Neural progenitor cell (in vitro differentiated cells): ENCODE measurements around the gene LRRC61. TPM values are rescaled to one million over a fixed set of nuclear protein-coding genes. Genes with fewer than 3 reads are reported as not detected.

Source experiments
- DNase-seq: peaks from one replicate; pipeline ENCODE4 v3.0.0-alpha.2; 2016; ENCODE audit warnings: low spot score
- H2AFZ ChIP-seq: fragments of 200-600 bp; sonication (generic); replicated peaks from 2 replicates; pipeline ENCODE4 v1.6.1; 2016; ENCODE audit warnings: antibody characterized with exemption
- H3F3A ChIP-seq: fragments of 200-600 bp; sonication (generic); 2 replicates; pipeline ENCODE4 v1.6.1; 2016; ENCODE audit warnings: antibody characterized with exemption, low read depth
- H3K27ac ChIP-seq: fragments of 200-600 bp; sonication (generic); 2 replicates; pipeline ENCODE4 v1.5.1; 2016; ENCODE audit warnings: mild to moderate bottlenecking
- H3K27me3 ChIP-seq: fragments of 200-600 bp; sonication (generic); 2 replicates; pipeline ENCODE4 v1.6.1; 2016; ENCODE audit warnings: mild to moderate bottlenecking, moderate library complexity
- H3K36me3 ChIP-seq: fragments of 200-600 bp; sonication (generic); 2 replicates; pipeline ENCODE4 v1.5.1; 2016
- H3K4me1 ChIP-seq: fragments of 200-600 bp; sonication (generic); 2 replicates; pipeline ENCODE4 v1.6.1; 2016; ENCODE audit warnings: mixed run types
- H3K4me2 ChIP-seq: fragments of 200-600 bp; sonication (generic); 2 replicates; pipeline ENCODE4 v1.6.1; 2016
- H3K4me3 ChIP-seq: fragments of 200-600 bp; sonication (generic); 2 replicates; pipeline ENCODE4 v1.5.1; 2016
- H3K79me2 ChIP-seq: fragments of 200-600 bp; sonication (generic); 2 replicates; pipeline ENCODE4 v1.6.1; 2016; ENCODE audit warnings: low read depth
- H3K9ac ChIP-seq: fragments of 200-600 bp; sonication (generic); 2 replicates; pipeline ENCODE4 v1.6.1; 2016
- H3K9me3 ChIP-seq: fragments of 200-600 bp; sonication (generic); 2 replicates; pipeline ENCODE4 v1.5.1; 2016; ENCODE audit warnings: low read depth
- H4K20me1 ChIP-seq: fragments of 200-600 bp; sonication (generic); 2 replicates; pipeline ENCODE4 v1.6.1; 2016; ENCODE audit warnings: low read depth
- H3K27ac Mint-ChIP-seq: 3 replicates; pipeline ENCODE4 v1.8.0; 2021; ENCODE audit warnings: mixed read lengths
- H3K27me3 Mint-ChIP-seq: 2 replicates; pipeline ENCODE4 v1.8.0; 2022; ENCODE audit warnings: low read depth, mild to moderate bottlenecking, inconsistent platforms, moderate library complexity, mixed read lengths; ENCODE audit not compliant: insufficient read depth
- H3K36me3 Mint-ChIP-seq: 3 replicates; pipeline ENCODE4 v1.8.0; 2021; ENCODE audit warnings: mixed read lengths
- H3K4me1 Mint-ChIP-seq: 3 replicates; pipeline ENCODE4 v1.8.0; 2021; ENCODE audit warnings: mixed read lengths
- H3K4me3 Mint-ChIP-seq: 3 replicates; pipeline ENCODE4 v1.8.0; 2021; ENCODE audit warnings: mild to moderate bottlenecking, moderate library complexity, mixed read lengths
- H3K9me3 Mint-ChIP-seq: 3 replicates; pipeline ENCODE4 v1.8.0; 2020; ENCODE audit warnings: mixed read lengths
- EZH2 ChIP-seq: fragments of 200-600 bp; sonication (generic); IDR thresholded peaks from 2 replicates; pipeline ENCODE4 v1.6.1; 2017; ENCODE audit warnings: antibody characterized with exemption, mild to moderate bottlenecking, moderate library complexity
- EZH2phosphoT487 ChIP-seq: fragments of 200-600 bp; sonication (generic); IDR thresholded peaks from 2 replicates; pipeline ENCODE4 v1.6.1; 2017; ENCODE audit warnings: antibody characterized with exemption
- total RNA-seq: library from RNA; depleted of rRNA; stranded (reverse); fragments of >200 nt; gene quantifications from 2 replicates; pipeline ENCODE4 v1.2.3, GENCODE V29; 2015; ENCODE audit warnings: low replicate concordance
- TF ChIP-seq, protein P1 (sequence below): fragments of 200-600 bp; sonication (generic); IDR thresholded peaks from 2 replicates; pipeline ENCODE4 v1.5.1; 2017; ENCODE audit warnings: antibody characterized with exemption, mild to moderate bottlenecking

LRRC61 gene
- total RNA-seq, 1 donor from 2014 or later, result 2.0 TPM

DNA sequence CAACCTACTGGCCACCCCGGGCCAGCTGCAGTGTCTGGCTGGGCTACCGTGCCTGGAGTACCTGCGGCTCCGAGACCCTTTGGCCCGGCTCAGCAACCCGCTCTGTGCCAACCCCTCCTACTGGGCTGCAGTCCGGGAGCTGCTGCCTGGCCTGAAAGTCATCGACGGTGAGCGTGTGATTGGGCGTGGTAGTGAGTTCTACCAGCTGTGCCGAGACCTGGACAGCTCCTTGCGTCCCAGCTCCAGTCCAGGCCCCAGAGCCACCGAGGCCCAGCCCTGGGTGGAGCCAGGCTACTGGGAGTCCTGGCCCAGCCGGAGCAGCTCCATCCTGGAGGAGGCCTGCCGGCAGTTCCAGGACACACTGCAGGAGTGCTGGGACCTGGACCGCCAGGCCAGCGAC, 14.0 kb downstream of the LRRC61 start:
- no peak overlapping the region for H3K4me3 ChIP-seq
- no peak overlapping the region for H3K27ac Mint-ChIP-seq
- no peak for DNase-seq
- H2AFZ ChIP-seq, result no peak overlapping the region
- peaks cover 36% of the 10 kb centered on the region for H3K27me3 ChIP-seq
- peaks cover 26% of the 10 kb centered on the region for H3K4me1 ChIP-seq
- peaks cover 22% of the 10 kb centered on the region for H3K27me3 Mint-ChIP-seq
- H3K4me3 Mint-ChIP-seq, result no peak overlapping the region
- H3K9me3 Mint-ChIP-seq, result no peaks in the 10 kb centered on the region
- no peak overlapping the region for H3K4me2 ChIP-seq
- H3K9me3 ChIP-seq, result no peaks in the 10 kb centered on the region
- H4K20me1 ChIP-seq, result peaks cover 10% of the 10 kb centered on the region
- H3K4me1 Mint-ChIP-seq, result peaks cover 33% of the 10 kb centered on the region
- no peak overlapping the region for H3K27ac ChIP-seq
- H3K36me3 ChIP-seq, result no peaks in the 10 kb centered on the region
- H3F3A ChIP-seq, result peaks cover 4% of the 10 kb centered on the region
- TF ChIP-seq EZH2 (no peak), EZH2phosphoT487 (no peak)
- TF ChIP-seq, protein P1, sequence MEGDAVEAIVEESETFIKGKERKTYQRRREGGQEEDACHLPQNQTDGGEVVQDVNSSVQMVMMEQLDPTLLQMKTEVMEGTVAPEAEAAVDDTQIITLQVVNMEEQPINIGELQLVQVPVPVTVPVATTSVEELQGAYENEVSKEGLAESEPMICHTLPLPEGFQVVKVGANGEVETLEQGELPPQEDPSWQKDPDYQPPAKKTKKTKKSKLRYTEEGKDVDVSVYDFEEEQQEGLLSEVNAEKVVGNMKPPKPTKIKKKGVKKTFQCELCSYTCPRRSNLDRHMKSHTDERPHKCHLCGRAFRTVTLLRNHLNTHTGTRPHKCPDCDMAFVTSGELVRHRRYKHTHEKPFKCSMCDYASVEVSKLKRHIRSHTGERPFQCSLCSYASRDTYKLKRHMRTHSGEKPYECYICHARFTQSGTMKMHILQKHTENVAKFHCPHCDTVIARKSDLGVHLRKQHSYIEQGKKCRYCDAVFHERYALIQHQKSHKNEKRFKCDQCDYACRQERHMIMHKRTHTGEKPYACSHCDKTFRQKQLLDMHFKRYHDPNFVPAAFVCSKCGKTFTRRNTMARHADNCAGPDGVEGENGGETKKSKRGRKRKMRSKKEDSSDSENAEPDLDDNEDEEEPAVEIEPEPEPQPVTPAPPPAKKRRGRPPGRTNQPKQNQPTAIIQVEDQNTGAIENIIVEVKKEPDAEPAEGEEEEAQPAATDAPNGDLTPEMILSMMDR, result no peak
- H3K36me3 Mint-ChIP-seq, result no peaks in the 10 kb centered on the region
- no peak overlapping the region for H3K9ac ChIP-seq
- H3K79me2 ChIP-seq, result no peaks in the 10 kb centered on the region

GRCh38 chr7:150337659-150338081, 14.5 kb downstream of the LRRC61 start:
- Histone ChIP-seq H4K20me1 (peaks cover 10% of the 10 kb centered on the region), H3K36me3 (no peaks in the 10 kb centered on the region), H3K4me3 (no peak overlapping the region), H3K79me2 (no peaks in the 10 kb centered on the region), H3K27me3 (peaks cover 41% of the 10 kb centered on the region), H3K9ac (no peak overlapping the region), H3K4me2 (no peak overlapping the region), H3F3A (peaks cover 9% of the 10 kb centered on the region), H3K9me3 (no peaks in the 10 kb centered on the region), H3K27ac (no peak overlapping the region), H3K4me1 (peaks cover 26% of the 10 kb centered on the region), H2AFZ (no peak overlapping the region)
- H3K36me3 Mint-ChIP-seq, result no peaks in the 10 kb centered on the region
- no peak for TF ChIP-seq EZH2phosphoT487
- TF ChIP-seq, protein P1, result no peak
- TF ChIP-seq EZH2, result no peak
- peak overlapping the region; percentile 82 for H3K27ac Mint-ChIP-seq
- H3K27me3 Mint-ChIP-seq, result peaks cover 27% of the 10 kb centered on the region
- no peak overlapping the region for H3K4me3 Mint-ChIP-seq
- peaks cover 34% of the 10 kb centered on the region for H3K4me1 Mint-ChIP-seq
- H3K9me3 Mint-ChIP-seq, result no peaks in the 10 kb centered on the region
- no peak for DNase-seq

GRCh38 chr7:150338166-150338829, 15.1 kb downstream of the LRRC61 start:
- TF ChIP-seq, protein P1, result no peak
- TF ChIP-seq EZH2phosphoT487 (no peak), EZH2 (no peak)
- peaks cover 10% of the 10 kb centered on the region for H3F3A ChIP-seq
- H3K4me1 ChIP-seq, result peaks cover 26% of the 10 kb centered on the region
- no peak overlapping the region for H3K27ac ChIP-seq
- H3K36me3 ChIP-seq, result no peaks in the 10 kb centered on the region
- no peak overlapping the region for H3K4me3 ChIP-seq
- H3K27me3 ChIP-seq, result peaks cover 47% of the 10 kb centered on the region
- H2AFZ ChIP-seq, result no peak overlapping the region
- no peak overlapping the region for H3K4me3 Mint-ChIP-seq
- H3K27ac Mint-ChIP-seq, result peak overlapping the region; percentile 82
- no peaks in the 10 kb centered on the region for H3K9me3 ChIP-seq
- H3K36me3 Mint-ChIP-seq, result no peaks in the 10 kb centered on the region
- H3K9ac ChIP-seq, result no peak overlapping the region
- H3K4me1 Mint-ChIP-seq, result peaks cover 34% of the 10 kb centered on the region
- H3K79me2 ChIP-seq, result no peaks in the 10 kb centered on the region
- DNase-seq, result no peak
- H3K27me3 Mint-ChIP-seq, result peaks cover 24% of the 10 kb centered on the region
- peaks cover 10% of the 10 kb centered on the region for H4K20me1 ChIP-seq
- H3K4me2 ChIP-seq, result no peak overlapping the region
- peaks cover under 1% of the 10 kb centered on the region for H3K9me3 Mint-ChIP-seq
